Mammary epithelial cell (primary cell): ENCODE results near the gene WHRN.
A peak's percentile ranks its signal among the peaks of the same experiment; 100 is the strongest.

Source experiments
- EZH2 ChIP-seq: IDR thresholded peaks from 2 replicates; pipeline ENCODE4 v1.6.1; 2012; ENCODE audit warnings: low read length, inconsistent platforms, borderline replicate concordance
- TF ChIP-seq, protein P1 (sequence below), 2 donors: IDR thresholded peaks in 1 of 2; conservative IDR thresholded peaks in 1 of 2; 2 replicates each; pipeline ENCODE4 v1.5.1; 2011 to 2012; ENCODE audit warnings: inconsistent platforms in 2 of 2, low read length in 2 of 2, mild to moderate bottlenecking in 2 of 2, control low read depth in 1 of 2, low read depth in 1 of 2; ENCODE audit not compliant: insufficient read depth in 1 of 2; ENCODE audit errors: extremely low read depth in 1 of 2

- TF ChIP-seq, protein P1, sequence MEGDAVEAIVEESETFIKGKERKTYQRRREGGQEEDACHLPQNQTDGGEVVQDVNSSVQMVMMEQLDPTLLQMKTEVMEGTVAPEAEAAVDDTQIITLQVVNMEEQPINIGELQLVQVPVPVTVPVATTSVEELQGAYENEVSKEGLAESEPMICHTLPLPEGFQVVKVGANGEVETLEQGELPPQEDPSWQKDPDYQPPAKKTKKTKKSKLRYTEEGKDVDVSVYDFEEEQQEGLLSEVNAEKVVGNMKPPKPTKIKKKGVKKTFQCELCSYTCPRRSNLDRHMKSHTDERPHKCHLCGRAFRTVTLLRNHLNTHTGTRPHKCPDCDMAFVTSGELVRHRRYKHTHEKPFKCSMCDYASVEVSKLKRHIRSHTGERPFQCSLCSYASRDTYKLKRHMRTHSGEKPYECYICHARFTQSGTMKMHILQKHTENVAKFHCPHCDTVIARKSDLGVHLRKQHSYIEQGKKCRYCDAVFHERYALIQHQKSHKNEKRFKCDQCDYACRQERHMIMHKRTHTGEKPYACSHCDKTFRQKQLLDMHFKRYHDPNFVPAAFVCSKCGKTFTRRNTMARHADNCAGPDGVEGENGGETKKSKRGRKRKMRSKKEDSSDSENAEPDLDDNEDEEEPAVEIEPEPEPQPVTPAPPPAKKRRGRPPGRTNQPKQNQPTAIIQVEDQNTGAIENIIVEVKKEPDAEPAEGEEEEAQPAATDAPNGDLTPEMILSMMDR (conservative IDR thresholded peaks at IDR 0.05 in 1 of 2, IDR thresholded peaks at IDR 0.05 in 1 of 2; ENCODE audit: extremely low read depth in 1 of 2, insufficient read depth in 1 of 2, low read depth in 1 of 2, low read length in 2 of 2) = peak in 1 of 2 donors; percentile 15
- no peak for TF ChIP-seq EZH2
Observed at GRCh38 chr9:114384836-114385396, 120.4 kb downstream of the WHRN start.
